Gastroesophageal sphincter (tissue), 4 donors: Measurements from ENCODE around the gene GRM3. TPM values are rescaled to one million over a fixed set of nuclear protein-coding genes. Genes with fewer than 3 reads are reported as not detected.

Experiments used
- ATAC-seq: fragments of 150-250 bp; one replicate; pipeline ENCODE4 v1.9.1; 2016; ENCODE audit warnings: mild to moderate bottlenecking, moderate library complexity
- H3K27ac ChIP-seq, 4 donors: fragments of 200-600 bp; sonication (generic) in 3 of 4; 1 replicate in 3 of 4; 2 replicates in 1 of 4; pipeline ENCODE4 v1.5.1; 2016 to 2019
- H3K27me3 ChIP-seq: fragments of 200-600 bp; sonication (generic); one replicate; pipeline ENCODE4 v1.5.1; 2019
- H3K36me3 ChIP-seq, 2 donors: fragments of 200-600 bp; sonication (generic); one replicate each; pipeline ENCODE4 v1.5.1; 2019; ENCODE audit warnings: control low read depth in 1 of 2
- H3K4me1 ChIP-seq, 3 donors: fragments of 200-600 bp; sonication (generic); 1 replicate in 2 of 3; 2 replicates in 1 of 3; pipeline ENCODE4 v1.5.1; 2016 to 2019; ENCODE audit warnings: control low read depth in 2 of 3
- H3K4me3 ChIP-seq, 2 donors: fragments of 200-600 bp; sonication (generic); one replicate each; pipeline ENCODE4 v1.5.1; 2019; ENCODE audit warnings: mild to moderate bottlenecking in 1 of 2, moderate library complexity in 1 of 2
- H3K9me3 ChIP-seq, 3 donors: fragments of 200-600 bp; sonication (generic); one replicate each; pipeline ENCODE4 v1.5.1; 2017 to 2019; ENCODE audit warnings: control low read depth in 2 of 3
- CTCF ChIP-seq, 4 experiments: fragments of 200-600 bp in 2 of 4; fragments of 450-650 bp in 2 of 4; sonication (generic) in 1 of 4; IDR thresholded peaks; one replicate each; pipeline ENCODE4 v1.5.1; 2017 to 2019; ENCODE audit warnings: antibody characterized with exemption in 4 of 4, mild to moderate bottlenecking in 2 of 4, moderate library complexity in 2 of 4
- EP300 ChIP-seq: sonication (generic); formaldehyde crosslinking; IDR thresholded peaks from one replicate; pipeline ENCODE4 v1.6.1; 2017; ENCODE audit warnings: antibody characterized with exemption, mild to moderate bottlenecking
- POLR2A ChIP-seq, 2 donors: fragments of 450-650 bp; IDR thresholded peaks; one replicate each; pipeline ENCODE4 v1.6.1; 2017; ENCODE audit warnings: antibody characterized with exemption in 2 of 2, mild to moderate bottlenecking in 2 of 2, moderate library complexity in 1 of 2
- POLR2AphosphoS5 ChIP-seq: sonication (generic); formaldehyde crosslinking; IDR thresholded peaks from one replicate; pipeline ENCODE4 v1.6.1; 2017; ENCODE audit warnings: antibody characterized with exemption
- WGBS, 2 donors: methylation state at CpG; one replicate each; pipeline ENCODE4 v1.1.5; 2018; ENCODE audit warnings: low coverage in 1 of 2; 5-methylcytosine and 5-hydroxymethylcytosine counted together
- total RNA-seq, 4 donors: library from RNA; depleted of rRNA; stranded (reverse); fragments of >200 nt; gene quantifications; one replicate each; pipeline ENCODE4 v1.1.0, GENCODE V29; 2016

Gene GRM3
- total RNA-seq, 4 donors from 2014 or later: not detected

DNA sequence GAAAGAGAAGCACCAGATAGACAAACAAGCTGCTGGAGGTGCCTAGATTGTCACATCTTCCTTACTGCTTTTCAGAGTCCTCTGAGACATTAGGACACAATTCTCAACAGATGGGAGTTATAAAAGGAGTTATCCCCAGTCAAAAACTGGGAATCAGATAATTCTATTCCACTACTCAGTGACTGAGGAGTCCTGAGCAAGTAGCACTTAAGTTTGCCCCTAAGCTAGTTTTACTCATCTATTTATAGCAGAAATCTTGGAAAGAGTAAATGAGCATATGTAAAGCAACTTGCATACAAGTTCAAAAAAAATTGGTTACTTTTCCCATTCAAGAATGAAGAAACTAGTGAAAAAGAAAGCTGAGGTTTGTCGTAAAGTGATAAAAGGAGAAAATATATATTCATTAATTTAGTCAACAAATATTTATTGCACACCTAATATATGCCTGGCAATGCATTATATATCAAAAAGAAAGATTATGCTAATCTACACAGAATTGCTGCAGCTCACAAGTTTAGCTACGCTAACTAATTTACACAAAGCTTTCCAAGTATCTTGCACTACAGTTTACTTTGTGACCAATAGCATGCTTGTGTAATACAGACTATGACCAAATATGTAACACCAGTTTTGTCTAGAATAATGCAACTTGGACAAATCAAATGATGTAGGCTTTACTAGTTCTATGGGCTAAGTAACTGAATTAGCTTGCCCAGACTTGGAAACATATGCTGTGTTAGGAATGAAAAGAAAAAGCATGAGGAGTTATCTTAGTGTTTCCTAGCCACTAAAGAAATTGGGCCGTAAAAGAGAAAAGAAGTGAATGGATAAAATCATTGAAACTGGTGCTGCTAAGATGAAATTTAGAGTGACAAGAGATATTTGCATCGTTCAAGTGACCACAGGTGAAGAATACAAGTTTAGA is 106.3 kb downstream of the GRM3 start:
- no peak for TF ChIP-seq POLR2A (IDR thresholded peaks at IDR 0.05)
- TF ChIP-seq EP300: no peak
- no peak for TF ChIP-seq CTCF (IDR thresholded peaks at IDR 0.05)
- no peak for TF ChIP-seq POLR2AphosphoS5
- no peaks in the 10 kb centered on the region for H3K9me3 ChIP-seq
- 82 to 84% methylated on average over 4 of the region's 4 CpGs for WGBS, 2 donors

DNA sequence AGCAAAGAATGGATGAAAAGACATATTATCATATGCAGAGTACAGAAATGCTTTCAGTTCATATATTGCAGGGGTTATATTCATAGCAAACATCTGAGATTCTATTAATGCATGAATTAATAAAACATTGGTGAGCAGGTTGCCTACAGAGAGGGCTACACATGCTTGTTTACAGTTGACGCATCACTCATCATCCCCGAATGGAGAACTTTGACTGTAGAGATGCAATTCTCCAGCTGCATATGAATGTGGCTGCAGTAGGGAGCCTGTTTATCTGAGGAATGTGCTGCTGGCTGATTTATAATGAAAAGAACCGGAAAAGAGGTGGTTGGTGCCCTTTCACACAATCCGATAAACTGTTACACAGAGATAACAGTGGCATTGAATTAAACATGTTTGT is 116.5 kb downstream of the GRM3 start:
- Histone ChIP-seq H3K4me1 (no peaks in the 10 kb centered on the region), H3K27me3 (no peaks in the 10 kb centered on the region), H3K36me3 (no peaks in the 10 kb centered on the region), H3K27ac (no peak overlapping the region), H3K9me3 (no peaks in the 10 kb centered on the region), H3K4me3 (no peak overlapping the region)
- no peak for TF ChIP-seq POLR2AphosphoS5
- no peak for TF ChIP-seq EP300
- TF ChIP-seq CTCF (IDR thresholded peaks at IDR 0.05): no peak
- no peak for TF ChIP-seq POLR2A (IDR thresholded peaks at IDR 0.05)
- no peak for ATAC-seq
- 18 to 20% methylated on average over 4 of the region's 4 CpGs for WGBS, 2 donors

More for the DNA sequence above, 106.3 kb downstream of the GRM3 start:
- Histone ChIP-seq H3K4me3 (no peak overlapping the region), H3K4me1 (no peaks in the 10 kb centered on the region), H3K27ac (no peak overlapping the region), H3K27me3 (no peaks in the 10 kb centered on the region), H3K36me3 (no peaks in the 10 kb centered on the region)
- ATAC-seq: no peak

DNA sequence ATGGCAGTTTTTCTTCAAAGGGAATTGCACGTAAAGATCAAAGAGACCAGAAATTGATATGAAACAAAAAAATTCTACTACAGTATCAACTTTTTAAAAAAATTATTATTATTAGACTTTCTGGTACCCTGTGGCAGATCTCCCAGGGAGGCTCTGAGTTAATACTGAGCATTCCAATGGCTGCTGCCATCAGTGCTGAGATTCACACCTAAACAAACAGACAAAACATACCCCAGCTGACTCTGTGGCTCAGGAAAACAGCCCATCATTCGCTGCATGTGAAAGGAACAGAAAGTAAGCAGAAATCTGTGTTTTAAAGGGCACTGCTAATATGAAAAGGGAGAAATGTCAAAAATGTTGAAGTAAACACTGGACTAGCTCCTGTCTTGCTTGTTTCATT is 118.4 kb downstream of the GRM3 start:
- Histone ChIP-seq H3K27ac (no peak overlapping the region), H3K27me3 (no peaks in the 10 kb centered on the region), H3K4me3 (no peak overlapping the region), H3K9me3 (no peaks in the 10 kb centered on the region), H3K36me3 (no peaks in the 10 kb centered on the region), H3K4me1 (no peaks in the 10 kb centered on the region)
- ATAC-seq: no peak
- TF ChIP-seq POLR2AphosphoS5: no peak
- TF ChIP-seq CTCF (IDR thresholded peaks at IDR 0.05): no peak
- TF ChIP-seq POLR2A (IDR thresholded peaks at IDR 0.05): no peak
- no peak for TF ChIP-seq EP300
- 46 to 48% methylated on average over 2 of the region's 2 CpGs for WGBS, 2 donors

- H3K36me3 ChIP-seq: no peaks in the 10 kb centered on the region
- TF ChIP-seq EP300 (no peak), POLR2AphosphoS5 (no peak), CTCF (IDR thresholded peaks at IDR 0.05) (no peak), POLR2A (IDR thresholded peaks at IDR 0.05) (no peak)
- H3K27ac ChIP-seq: no peak overlapping the region
- H3K4me3 ChIP-seq: no peak overlapping the region
- H3K4me1 ChIP-seq: no peaks in the 10 kb centered on the region
- no peaks in the 10 kb centered on the region for H3K9me3 ChIP-seq
- no peak for ATAC-seq
- WGBS, 2 donors: 56% methylated on average over 2 of the region's 2 CpGs
- H3K27me3 ChIP-seq: no peaks in the 10 kb centered on the region
Observed at GRCh38 chr7:86765931-86766330, 122.2 kb downstream of the GRM3 start.

- no peaks in the 10 kb centered on the region for H3K9me3 ChIP-seq
- H3K36me3 ChIP-seq: no peaks in the 10 kb centered on the region
- ATAC-seq: no peak
- H3K27me3 ChIP-seq: no peaks in the 10 kb centered on the region
- no peak overlapping the region for H3K4me3 ChIP-seq
- H3K4me1 ChIP-seq: no peaks in the 10 kb centered on the region
- no peak overlapping the region for H3K27ac ChIP-seq
- TF ChIP-seq POLR2AphosphoS5 (no peak), EP300 (no peak), POLR2A (IDR thresholded peaks at IDR 0.05) (no peak), CTCF (IDR thresholded peaks at IDR 0.05) (no peak)
- WGBS, 2 donors: 64 to 83% methylated on average over 1 of the region's 1 CpG
Observed at GRCh38 chr7:86768394-86768793, 124.7 kb downstream of the GRM3 start.
